Middle frontal gyrus (tissue), 1 donor: ENCODE measurements around the gene TMPRSS15.

ENCODE experiments used
- DNase-seq: peaks from one replicate; pipeline ENCODE4 v3.0.0-alpha.2; 2015; ENCODE audit warnings: low spot score; ENCODE audit errors: extremely low spot score

TMPRSS15 gene

GRCh38 chr21:18349468-18349867 is 54.1 kb downstream of the TMPRSS15 start:
- no peak for DNase-seq

- no peak for DNase-seq
These were observed 63.1 kb downstream of the TMPRSS15 start for GRCh38 chr21:18340387-18340942.

GRCh38 chr21:18335651-18336236 is 67.8 kb downstream of the TMPRSS15 start:
- no peak for DNase-seq

- DNase-seq, result no peak
These were observed 69.5 kb downstream of the TMPRSS15 start for GRCh38 chr21:18334066-18334465.

GRCh38 chr21:18318156-18318555 is 85.4 kb downstream of the TMPRSS15 start:
- no peak for DNase-seq

DNA sequence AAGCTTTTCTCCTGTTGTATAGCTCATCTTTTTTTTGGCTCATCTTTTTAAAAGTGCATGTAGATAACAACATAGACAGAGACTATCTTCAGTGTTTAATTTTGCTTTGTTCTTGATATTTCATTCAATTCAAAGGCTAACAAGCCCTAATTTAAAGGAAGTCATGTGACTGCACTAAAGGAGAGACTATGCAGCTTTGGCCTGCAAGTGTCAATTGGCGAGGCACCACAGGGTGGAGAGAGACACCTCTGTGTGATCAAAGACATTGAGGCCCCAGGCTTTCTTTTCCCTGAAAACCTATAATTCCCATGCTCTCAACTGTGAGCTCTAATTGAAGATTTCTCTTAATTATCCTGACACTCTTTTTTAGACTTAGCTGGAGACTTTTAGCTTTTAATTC is 105.4 kb downstream of the TMPRSS15 start:
- DNase-seq, result no peak

DNA sequence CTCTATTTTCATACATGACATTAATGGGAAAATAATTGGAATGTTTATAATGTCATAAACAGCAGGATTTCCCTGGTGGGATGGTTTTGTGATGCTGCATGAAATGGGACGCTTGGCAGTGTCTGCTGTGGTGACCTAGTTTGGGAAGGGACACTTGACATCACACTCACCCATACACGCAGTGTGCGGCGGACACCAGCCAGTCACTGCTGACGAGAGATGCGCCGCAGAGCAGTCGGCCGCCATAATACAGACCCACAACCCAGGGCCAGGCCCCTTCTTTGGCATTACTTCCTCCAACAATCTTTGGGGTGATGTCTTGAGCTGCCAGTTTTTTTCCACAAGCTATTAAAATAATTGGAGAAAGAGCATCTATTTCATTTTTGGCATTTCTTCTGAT is 109.5 kb downstream of the TMPRSS15 start:
- DNase-seq, result no peak

- no peak for DNase-seq
These were observed 113.7 kb downstream of the TMPRSS15 start for GRCh38 chr21:18289876-18290275.

DNA sequence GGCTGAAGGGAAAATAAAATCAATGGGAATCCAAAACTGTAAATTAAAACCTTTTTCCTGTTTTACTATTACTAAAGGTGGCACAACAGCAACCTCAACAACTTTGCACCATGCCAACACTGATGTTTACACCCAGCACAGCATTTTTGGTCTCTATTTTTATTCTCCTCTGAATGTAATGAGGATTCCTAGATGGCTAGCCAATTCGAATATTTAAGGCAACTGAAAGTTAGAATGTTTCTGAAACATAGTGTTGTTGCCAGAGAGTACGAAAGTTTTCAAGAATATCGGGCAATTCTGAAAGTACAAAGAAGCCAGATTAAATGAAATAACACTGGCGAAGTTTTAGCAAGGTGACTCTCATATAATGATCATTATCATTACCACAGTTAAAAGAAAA is 118.2 kb downstream of the TMPRSS15 start:
- DNase-seq, result no peak

DNA sequence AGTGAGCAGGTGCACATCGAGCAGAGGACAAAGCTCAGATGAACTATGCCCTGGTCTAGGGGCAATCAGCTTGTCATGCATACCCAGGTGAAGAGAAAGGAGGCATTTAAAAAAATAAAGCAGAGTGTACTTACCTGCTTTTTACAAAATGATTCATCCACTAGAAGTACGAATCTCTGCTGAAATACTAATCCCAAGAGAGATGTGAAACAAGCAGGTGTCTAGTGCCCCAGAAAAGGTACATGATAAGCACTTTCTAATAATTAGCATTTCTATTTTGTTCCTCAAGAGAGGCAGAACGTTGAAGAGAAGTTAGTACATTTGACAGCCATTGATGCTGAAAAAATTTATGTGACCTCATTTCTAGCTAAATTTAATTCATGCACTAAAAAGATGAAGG is 127.8 kb downstream of the TMPRSS15 start:
- DNase-seq, result no peak

- DNase-seq, result no peak
These were observed 129.2 kb downstream of the TMPRSS15 start for GRCh38 chr21:18274370-18274769.

DNA sequence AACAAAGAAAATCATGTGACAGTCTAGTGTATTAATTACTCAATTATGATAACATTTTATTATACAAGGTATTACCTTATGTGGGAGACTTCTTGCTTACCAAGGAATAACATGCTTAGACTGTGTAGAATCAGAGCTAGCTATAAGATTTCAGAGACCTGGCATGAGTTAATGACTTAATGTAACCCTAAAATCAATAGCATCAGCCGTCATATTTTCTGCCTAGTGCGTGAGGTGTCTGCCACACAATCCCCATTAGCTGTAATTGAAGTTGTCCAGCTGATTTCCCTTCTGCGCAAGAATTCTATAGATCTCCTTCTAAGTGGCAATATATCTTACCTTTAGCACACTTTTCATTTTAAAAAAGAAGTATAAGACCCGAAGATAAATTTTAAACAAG is 130.2 kb downstream of the TMPRSS15 start:
- DNase-seq, result no peak

DNA sequence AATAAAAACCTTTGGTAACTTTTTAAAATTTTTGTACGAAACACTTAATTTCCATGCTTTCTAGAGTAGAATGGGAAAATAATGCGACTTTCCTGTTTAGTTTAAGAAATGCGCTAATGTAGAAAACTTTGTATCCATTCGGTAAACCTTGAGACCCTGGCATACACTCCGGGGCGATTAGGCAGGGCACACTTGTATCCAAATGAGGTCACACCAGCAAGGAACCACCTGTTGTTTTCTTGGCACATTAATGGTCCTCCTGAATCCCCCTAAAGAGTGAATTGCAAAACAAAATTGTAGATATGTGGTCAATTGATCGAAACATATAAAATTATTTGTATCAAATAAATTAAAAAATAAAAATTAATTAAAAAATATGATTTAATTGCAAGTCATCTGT is 133.7 kb downstream of the TMPRSS15 start:
- DNase-seq, result no peak

- DNase-seq, result no peak
These were observed 134.7 kb downstream of the TMPRSS15 start for GRCh38 chr21:18268906-18269305.

DNA sequence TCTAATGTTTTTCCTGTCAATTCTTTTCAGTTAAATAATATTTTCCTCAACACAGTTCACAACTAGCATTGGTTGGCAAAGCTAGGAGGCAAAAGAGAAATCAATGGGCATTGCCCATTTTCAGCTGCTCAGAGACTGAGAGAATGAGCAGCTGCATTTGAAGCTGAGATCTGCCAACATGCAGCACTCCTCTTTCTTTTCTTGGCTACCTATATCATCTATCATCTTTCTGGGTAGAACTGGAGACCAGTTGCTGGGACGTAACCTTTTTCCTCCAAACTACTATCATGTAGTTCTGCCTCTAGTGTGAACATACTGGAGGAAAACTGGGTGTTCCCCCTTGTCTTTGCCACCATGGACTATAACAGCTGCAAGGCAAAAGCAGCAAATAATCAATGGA is 136.1 kb downstream of the TMPRSS15 start:
- DNase-seq, result no peak

DNA sequence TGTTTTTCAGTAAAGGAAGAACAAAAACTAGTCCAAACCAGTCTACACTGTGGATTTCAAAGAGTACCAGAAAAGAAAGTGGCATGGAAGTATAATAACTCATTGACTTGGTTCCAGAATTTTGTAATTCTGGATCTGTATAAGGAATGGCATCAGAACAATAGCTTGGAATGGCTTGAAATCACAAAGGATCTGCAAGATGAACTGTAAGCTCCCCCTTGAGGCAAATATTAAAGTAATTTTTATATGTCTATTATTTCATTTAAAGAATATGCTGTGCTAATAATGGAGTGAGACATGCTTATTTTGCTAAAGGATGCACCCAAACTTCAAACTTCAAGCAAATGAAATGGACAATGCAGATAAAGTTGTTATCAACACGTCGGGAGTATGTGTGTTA is 137.6 kb downstream of the TMPRSS15 start:
- DNase-seq, result no peak

- no peak for DNase-seq
These were observed 149.8 kb downstream of the TMPRSS15 start for GRCh38 chr21:18253799-18254198.

DNA sequence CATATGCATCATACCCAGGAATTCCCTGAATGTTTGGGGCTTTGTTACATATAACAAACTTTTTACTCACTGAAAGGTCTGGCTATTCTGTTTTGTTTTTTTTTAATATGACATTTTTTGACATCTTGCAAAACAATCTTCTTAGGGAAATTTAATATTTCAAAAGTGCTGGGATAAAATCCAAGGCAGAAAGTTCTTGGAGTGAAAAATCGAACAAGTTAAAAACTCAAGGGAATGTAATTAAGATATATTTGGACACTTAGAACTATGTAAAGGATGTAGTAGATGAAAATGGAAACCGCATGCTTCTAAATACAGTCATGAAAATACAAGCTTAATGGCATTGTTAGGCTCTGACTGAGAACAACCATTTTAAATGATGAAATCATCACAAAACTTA is 150.4 kb downstream of the TMPRSS15 start:
- DNase-seq, result no peak

DNA sequence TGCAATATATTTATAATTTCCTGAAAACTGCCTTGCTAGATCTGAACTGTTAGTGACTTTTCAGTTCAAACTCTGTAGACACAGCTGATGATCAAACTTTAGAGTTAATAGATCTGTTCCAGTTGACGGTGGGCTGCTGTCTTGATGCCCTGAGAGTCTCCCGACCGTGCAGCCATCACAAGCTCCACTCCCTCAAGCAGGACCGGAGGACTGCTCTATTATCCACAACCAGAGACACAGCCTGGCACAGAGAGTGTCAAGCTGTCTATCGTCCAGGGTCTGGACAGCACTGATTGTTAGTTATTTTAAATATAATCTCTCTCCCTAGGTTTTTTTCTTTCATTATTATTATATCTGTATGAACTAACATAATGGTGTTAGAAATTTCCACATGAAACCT is 150.9 kb downstream of the TMPRSS15 start:
- no peak for DNase-seq

- DNase-seq, result no peak
These were observed 151.3 kb downstream of the TMPRSS15 start for GRCh38 chr21:18252256-18252655.

GRCh38 chr21:18251065-18251464 is 152.5 kb downstream of the TMPRSS15 start:
- no peak for DNase-seq

DNA sequence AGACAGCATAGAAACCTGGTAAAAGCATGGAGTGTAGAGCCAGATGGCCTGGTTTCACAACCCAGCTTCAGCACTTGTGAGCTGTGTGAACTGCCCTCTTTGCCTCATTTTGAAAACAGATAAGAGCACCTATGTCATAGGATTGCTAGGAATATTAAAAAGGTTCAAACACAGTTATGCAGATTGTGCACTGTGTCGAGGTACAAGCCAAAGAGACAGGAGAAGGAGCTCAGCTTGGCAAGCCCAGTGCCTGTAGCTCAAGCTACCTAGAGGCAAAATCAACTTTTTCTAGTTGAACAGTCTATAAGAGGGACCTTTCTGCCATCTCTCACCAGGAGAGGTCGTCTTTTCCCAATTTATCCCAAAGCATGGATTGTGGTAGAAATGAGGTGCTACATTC is 153.9 kb downstream of the TMPRSS15 start:
- no peak for DNase-seq

DNA sequence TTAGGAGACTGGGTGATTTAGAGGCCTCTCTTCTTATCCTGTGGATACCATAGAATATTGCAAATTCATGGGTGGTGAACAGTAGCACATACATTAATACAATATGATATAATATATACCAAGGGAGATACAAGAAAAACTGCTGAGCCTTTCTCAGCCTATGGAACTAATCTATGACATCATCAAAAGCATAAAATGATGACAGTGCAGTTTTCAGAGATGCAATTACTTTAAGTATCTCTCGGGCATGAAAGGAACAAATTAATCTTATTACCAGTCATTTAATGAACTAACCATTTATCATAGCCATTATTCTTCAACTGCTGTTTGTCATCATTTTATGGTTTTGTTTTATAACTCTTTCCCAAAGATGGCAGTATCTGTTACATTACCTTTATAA is 155.4 kb downstream of the TMPRSS15 start:
- DNase-seq, result no peak
